Fibroblast of lung (primary cell): Measurements from ENCODE around the gene CNNM2. TPM values are rescaled to one million over a fixed set of nuclear protein-coding genes. Genes with fewer than 3 reads are reported as not detected.

Source experiments
- DNase-seq, 2 donors: peaks; one replicate each; pipeline versions ENCODE4 v3.0.0 to v3.0.0-alpha.2; 2010; ENCODE audit warnings: low read depth in 2 of 2
- H2AFZ ChIP-seq: 2 replicates; pipeline ENCODE4 v1.5.1; 2012; ENCODE audit warnings: low read length, control low read depth, inconsistent platforms
- H3K27ac ChIP-seq: 2 replicates; pipeline ENCODE4 v1.5.1; 2011; ENCODE audit warnings: low read length, control low read depth; ENCODE audit not compliant: insufficient read depth
- H3K27me3 ChIP-seq: 2 replicates; pipeline ENCODE4 v1.5.1; 2011; ENCODE audit warnings: mild to moderate bottlenecking, low read length; ENCODE audit not compliant: control insufficient read depth, insufficient read depth
- H3K36me3 ChIP-seq: 2 replicates; pipeline ENCODE4 v1.5.1; 2011; ENCODE audit warnings: low read length; ENCODE audit not compliant: control insufficient read depth, insufficient read depth
- H3K4me1 ChIP-seq: 2 replicates; pipeline ENCODE4 v1.5.1; 2011; ENCODE audit warnings: low read length; ENCODE audit not compliant: control insufficient read depth, insufficient read depth; ENCODE audit errors: extremely low read depth
- H3K4me2 ChIP-seq: 2 replicates; pipeline ENCODE4 v1.5.1; 2011; ENCODE audit warnings: low read length, control low read depth; ENCODE audit not compliant: insufficient read depth; ENCODE audit errors: extremely low read depth
- H3K4me3 ChIP-seq, 4 experiments: fragments of 200-600 bp in 1 of 4; sonication (generic) in 1 of 4; replicated peaks in 1 of 4; 2 replicates each; pipeline ENCODE4 v1.5.1; 2011 to 2016; ENCODE audit warnings: low read length in 4 of 4, low read depth in 3 of 4, mild to moderate bottlenecking in 3 of 4, control low read depth in 2 of 4, inconsistent platforms in 1 of 4, mixed read lengths in 1 of 4; ENCODE audit not compliant: insufficient read depth in 1 of 4; ENCODE audit errors: control extremely low read depth in 1 of 4
- H3K79me2 ChIP-seq: 2 replicates; pipeline ENCODE4 v1.5.1; 2012; ENCODE audit warnings: mild to moderate bottlenecking, low read length, inconsistent platforms; ENCODE audit not compliant: control insufficient read depth, insufficient read depth
- H3K9ac ChIP-seq: 2 replicates; pipeline ENCODE4 v1.5.1; 2011; ENCODE audit warnings: mild to moderate bottlenecking, low read length, control low read depth; ENCODE audit not compliant: insufficient read depth
- H3K9me3 ChIP-seq: 2 replicates; pipeline ENCODE4 v1.5.1; 2012; ENCODE audit warnings: low read depth, low read length; ENCODE audit not compliant: control insufficient read depth, insufficient read depth
- H4K20me1 ChIP-seq: 2 replicates; pipeline ENCODE4 v1.5.1; 2011; ENCODE audit warnings: low read length; ENCODE audit not compliant: control insufficient read depth, insufficient read depth; ENCODE audit errors: extremely low read depth
- CTCF ChIP-seq, 2 donors: IDR thresholded peaks in 1 of 2; conservative IDR thresholded peaks in 1 of 2; 1 replicate in 1 of 2; 2 replicates in 1 of 2; pipeline ENCODE4 v1.5.1; 2011 to 2012; ENCODE audit warnings: low read length in 2 of 2, control low read depth in 1 of 2, inconsistent platforms in 1 of 2, low read depth in 1 of 2, mild to moderate bottlenecking in 1 of 2
- EZH2 ChIP-seq: IDR thresholded peaks from 2 replicates; pipeline ENCODE4 v1.5.1; 2012; ENCODE audit warnings: low read length, control low read depth, mild to moderate bottlenecking; ENCODE audit errors: missing control alignments
- polyA plus RNA-seq, 2 donors: library from polyadenylated mRNA; depleted of rRNA in 1 of 2; stranded (reverse) in 1 of 2; unstranded in 1 of 2; fragments of >200 nt; gene quantifications; 2 replicates each; pipeline ENCODE4 v1.2.1, GENCODE V29; 2011 to 2012; ENCODE audit warnings: missing spikeins in 1 of 2
- total RNA-seq: library from RNA; depleted of rRNA; stranded (reverse); fragments of >200 nt; gene quantifications from 2 replicates; pipeline ENCODE4 v1.2.1, GENCODE V29; 2014

CNNM2 gene
- total and polyA plus RNA-seq, 2 donors (not counting 1 experiment from before 2014, with no cell fraction given) = 3.4 to 6.1 TPM

GRCh38 chr10:102949916-102950315, 31.8 kb downstream of the CNNM2 start:
- H3K27me3 ChIP-seq = no peaks in the 10 kb centered on the region
- H3K79me2 ChIP-seq = no peaks in the 10 kb centered on the region
- H3K9ac ChIP-seq = no peak overlapping the region
- no peaks in the 10 kb centered on the region for H4K20me1 ChIP-seq
- H2AFZ ChIP-seq = no peak overlapping the region
- no peaks in the 10 kb centered on the region for H3K4me1 ChIP-seq
- DNase-seq = no peak
- no peak overlapping the region for H3K4me3 ChIP-seq
- no peaks in the 10 kb centered on the region for H3K36me3 ChIP-seq
- no peak overlapping the region for H3K27ac ChIP-seq
- no peak overlapping the region for H3K4me2 ChIP-seq
- TF ChIP-seq EZH2 (no peak), CTCF (conservative IDR thresholded peaks at IDR 0.05 in 1 of 2, IDR thresholded peaks at IDR 0.05 in 1 of 2; ENCODE audit: low read depth in 1 of 2, low read length in 2 of 2) (no peak)
- H3K9me3 ChIP-seq = no peaks in the 10 kb centered on the region

- H2AFZ ChIP-seq = no peak overlapping the region
- no peak overlapping the region for H3K4me2 ChIP-seq
- no peaks in the 10 kb centered on the region for H3K9me3 ChIP-seq
- H3K4me3 ChIP-seq = no peak overlapping the region
- no peak overlapping the region for H3K9ac ChIP-seq
- H3K27me3 ChIP-seq = no peaks in the 10 kb centered on the region
- H3K27ac ChIP-seq = no peak overlapping the region
- H3K4me1 ChIP-seq = no peaks in the 10 kb centered on the region
- no peaks in the 10 kb centered on the region for H3K79me2 ChIP-seq
- H3K36me3 ChIP-seq = no peaks in the 10 kb centered on the region
- DNase-seq = peak in 1 of 2 donors; percentile 26
- TF ChIP-seq CTCF (conservative IDR thresholded peaks at IDR 0.05 in 1 of 2, IDR thresholded peaks at IDR 0.05 in 1 of 2; ENCODE audit: low read depth in 1 of 2, low read length in 2 of 2) (no peak), EZH2 (no peak)
- H4K20me1 ChIP-seq = no peaks in the 10 kb centered on the region
Measured at GRCh38 chr10:102951316-102951715, 33.2 kb downstream of the CNNM2 start.

- H3K36me3 ChIP-seq = no peaks in the 10 kb centered on the region
- no peaks in the 10 kb centered on the region for H3K4me1 ChIP-seq
- H4K20me1 ChIP-seq = no peaks in the 10 kb centered on the region
- no peaks in the 10 kb centered on the region for H3K79me2 ChIP-seq
- no peaks in the 10 kb centered on the region for H3K27me3 ChIP-seq
- H2AFZ ChIP-seq = no peak overlapping the region
- H3K27ac ChIP-seq = no peak overlapping the region
- TF ChIP-seq CTCF (conservative IDR thresholded peaks at IDR 0.05 in 1 of 2, IDR thresholded peaks at IDR 0.05 in 1 of 2; ENCODE audit: low read depth in 1 of 2, low read length in 2 of 2) (no peak), EZH2 (no peak)
- no peak overlapping the region for H3K9ac ChIP-seq
- no peak overlapping the region for H3K4me2 ChIP-seq
- no peak overlapping the region for H3K4me3 ChIP-seq
- no peak for DNase-seq
- H3K9me3 ChIP-seq = no peaks in the 10 kb centered on the region
Measured at GRCh38 chr10:102959360-102959759, 41.3 kb downstream of the CNNM2 start.
